K562 (cell line): Measurements from ENCODE around the gene GDAP2. TPM values are rescaled to one million over a fixed set of nuclear protein-coding genes. Genes with fewer than 3 reads are reported as not detected.

Experiments used
- CCNT2 ChIP-seq: IDR thresholded peaks from 2 replicates; pipeline ENCODE4 v1.6.1; 2011; ENCODE audit warnings: borderline replicate concordance, low read depth, mild to moderate bottlenecking, moderate library complexity, mixed read lengths, low read length; ENCODE audit not compliant: insufficient read length; ENCODE audit errors: extremely low read depth
- CEBPB ChIP-seq: fragments of 450-650 bp; IDR thresholded peaks from 2 replicates; pipeline ENCODE4 v1.6.1; 2016; ENCODE audit warnings: missing genetic modification characterization, missing compliant biosample characterization
- DMBX1 ChIP-seq: fragments of 250-450 bp; sonication (Bioruptor Pico); IDR thresholded peaks from 2 replicates; pipeline ENCODE4 v1.8.0; 2022; ENCODE audit warnings: inconsistent platforms, mild to moderate bottlenecking, moderate library complexity, borderline replicate concordance
- E2F1 ChIP-seq: sonication (generic); formaldehyde crosslinking; IDR thresholded peaks from 2 replicates; pipeline ENCODE4 v1.8.1; 2023; ENCODE audit warnings: mild to moderate bottlenecking, missing genetic modification reagents, moderate library complexity
- MAFK ChIP-seq: IDR thresholded peaks from 2 replicates; pipeline ENCODE4 v1.6.1; 2011; ENCODE audit warnings: low read length, improper control_type of control experiment
- MTF1 ChIP-seq: fragments of 250-450 bp; sonication (Bioruptor Pico); IDR thresholded peaks from 2 replicates; pipeline ENCODE4 v1.9.0; 2021; ENCODE audit warnings: moderate library complexity, mild to moderate bottlenecking, inconsistent platforms, borderline replicate concordance
- NFRKB ChIP-seq: fragments of 450-650 bp; IDR thresholded peaks from 2 replicates; pipeline ENCODE4 v1.6.1; 2016; ENCODE audit warnings: low read depth
- NKRF ChIP-seq: fragments of 450-650 bp; IDR thresholded peaks from 2 replicates; pipeline ENCODE4 v1.6.1; 2016; ENCODE audit warnings: borderline replicate concordance
- PCBP2 ChIP-seq: fragments of 200-400 bp; formaldehyde crosslinking; IDR thresholded peaks from 2 replicates; pipeline ENCODE4 v1.6.1; 2018; ENCODE audit warnings: low read length, low read depth, mild to moderate bottlenecking, moderate library complexity; ENCODE audit not compliant: poor library complexity, severe bottlenecking
- SNRNP70 ChIP-seq: fragments of 200-400 bp; formaldehyde crosslinking; optimal IDR thresholded peaks from 2 replicates; pipeline ENCODE3; 2017; ENCODE audit warnings: low read depth, low read length
- SOX6 ChIP-seq: fragments of 450-650 bp; IDR thresholded peaks from 2 replicates; pipeline ENCODE4 v1.6.1; 2014; ENCODE audit warnings: mild to moderate bottlenecking
- TBP ChIP-seq: optimal IDR thresholded peaks from 2 replicates; pipeline ENCODE3; 2011; ENCODE audit warnings: low read depth, low read length, improper control_type of control experiment
- TCF7L2 ChIP-seq: fragments of 150-350 bp; IDR thresholded peaks from 2 replicates; pipeline ENCODE4 v1.6.1; 2016; ENCODE audit warnings: low read depth, mild to moderate bottlenecking, low read length, moderate library complexity
- XRCC4 ChIP-seq: IDR thresholded peaks from one replicate; pipeline ENCODE4 v1.6.1; 2011; ENCODE audit not compliant: insufficient read depth, insufficient read length; ENCODE audit errors: extremely low read depth
- ZNF121 ChIP-seq: sonication (generic); formaldehyde crosslinking; conservative IDR thresholded peaks from 2 replicates; pipeline ENCODE4 v1.8.0; 2022; ENCODE audit warnings: missing genetic modification reagents
- ZNF280A ChIP-seq: fragments of 450-650 bp; IDR thresholded peaks from 2 replicates; pipeline ENCODE4 v1.6.1; 2018; ENCODE audit warnings: mild to moderate bottlenecking, low read depth; ENCODE audit not compliant: partially characterized antibody
- ZNF75A ChIP-seq: fragments of 450-650 bp; formaldehyde crosslinking; IDR thresholded peaks from 2 replicates; pipeline ENCODE4 v1.4.0; 2020; ENCODE audit warnings: mild to moderate bottlenecking
- ZNF77 ChIP-seq: fragments of 250-450 bp; sonication (Bioruptor Pico); IDR thresholded peaks from 2 replicates; pipeline ENCODE4 v1.5.0; 2020
- ZNF780A ChIP-seq: fragments of 250-450 bp; sonication (Bioruptor Pico); IDR thresholded peaks from 2 replicates; pipeline ENCODE4 v1.5.0; 2021; ENCODE audit warnings: mild to moderate bottlenecking
- polyA plus RNA-seq, 8 experiments: library from polyadenylated mRNA; depleted of rRNA in 4 of 8; stranded (reverse) in 5 of 8; unstranded in 3 of 8; fragments of >200 nt; fragmentation: Nextera tagmentation in 2 of 8; fragmentation: Illumina TruSeq in 1 of 8; extraction: Ambion mirVana in 2 of 8; extraction: Trizol in 1 of 8; gene quantifications; 2 replicates each; pipeline versions ENCODE4 v1.2.1 to v1.2.3, GENCODE V29; 2011 to 2014; ENCODE audit warnings: inconsistent platforms in 1 of 8, missing spikeins in 1 of 8
- total RNA-seq, 7 experiments: library from RNA; depleted of rRNA in 6 of 7; stranded (reverse); fragments of >200 nt in 6 of 7; fragmentation: Illumina TruSeq in 2 of 7; extraction: Trizol in 2 of 7; gene quantifications; 2 replicates each; pipeline versions ENCODE4 v1.2.1 to v1.2.3, GENCODE V29; 2011 to 2021; ENCODE audit warnings: low replicate concordance in 1 of 7
- TF ChIP-seq, protein P1 (sequence below): fragments of 250-450 bp; sonication (Bioruptor Pico); IDR thresholded peaks from 2 replicates; pipeline ENCODE4 v1.5.1; 2021; ENCODE audit warnings: mild to moderate bottlenecking
- TF ChIP-seq, protein P2 (sequence below): sonication (generic); IDR thresholded peaks from 2 replicates; pipeline ENCODE4 v1.6.1; 2016

GDAP2 gene
- total and polyA plus RNA-seq, 9 of the 15 experiments (the other 6 are each of a cell fraction or from before 2014, with no cell fraction given) = 4.1 to 23.1 (median 13.2) TPM

DNA sequence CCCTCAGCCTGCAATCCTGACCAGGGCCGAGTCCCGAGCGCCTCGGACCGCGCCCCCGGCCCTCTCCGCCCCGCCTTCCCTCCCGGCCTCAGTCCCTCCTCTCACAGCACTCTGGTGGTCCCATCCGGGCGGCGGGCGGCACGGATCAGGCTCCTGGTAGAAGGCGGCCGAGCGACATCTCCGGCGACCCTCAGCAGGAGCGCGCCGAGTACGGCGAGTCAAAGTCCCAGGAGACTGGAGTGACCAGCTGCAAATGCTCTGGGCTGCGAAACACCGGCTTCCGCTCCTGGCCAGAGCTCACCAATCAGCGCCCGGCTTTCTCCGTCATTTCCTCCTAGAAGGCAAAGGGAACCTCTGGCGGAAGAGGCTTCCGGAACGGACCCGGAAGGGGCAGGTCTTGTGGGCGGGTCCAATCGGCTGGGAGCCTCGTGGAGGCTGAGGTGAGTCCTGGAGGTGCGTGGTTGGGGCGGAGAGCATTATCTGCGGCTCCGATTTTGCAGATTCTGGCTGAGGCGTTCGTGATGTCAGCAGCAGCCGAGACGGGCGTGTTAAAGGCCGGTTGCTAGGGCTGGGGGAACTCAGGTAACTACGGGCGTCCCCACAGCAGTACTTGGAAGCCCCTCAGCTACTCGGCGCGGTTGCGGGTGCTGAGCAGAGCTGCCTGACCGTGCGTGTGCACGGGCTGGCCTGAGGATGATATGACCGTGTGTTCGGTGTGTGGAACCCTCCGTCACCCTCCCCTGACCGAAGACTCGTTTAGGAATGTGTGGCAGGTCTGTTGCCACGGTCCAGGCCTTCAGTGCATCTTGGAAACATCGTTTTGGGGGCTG lies at the start of gene GDAP2, which contains the start of gene WDR3 (continued):
- no peak for TF ChIP-seq ZNF780A (CRISPR knock-in tag)
- TF ChIP-seq ZNF280A = no peak
- no peak for TF ChIP-seq ZNF75A (CRISPR knock-in tag)
- peak; percentile 62 for TF ChIP-seq TBP
- no peak for TF ChIP-seq ZNF121 (CRISPR knock-in tag)
- TF ChIP-seq CCNT2 = no peak
- no peak for TF ChIP-seq MTF1 (CRISPR knock-in tag)
- no peak for TF ChIP-seq SOX6
- TF ChIP-seq PCBP2 = no peak
- no peak for TF ChIP-seq ZNF77 (CRISPR knock-in tag)
- TF ChIP-seq XRCC4 = no peak
- TF ChIP-seq, protein P1, sequence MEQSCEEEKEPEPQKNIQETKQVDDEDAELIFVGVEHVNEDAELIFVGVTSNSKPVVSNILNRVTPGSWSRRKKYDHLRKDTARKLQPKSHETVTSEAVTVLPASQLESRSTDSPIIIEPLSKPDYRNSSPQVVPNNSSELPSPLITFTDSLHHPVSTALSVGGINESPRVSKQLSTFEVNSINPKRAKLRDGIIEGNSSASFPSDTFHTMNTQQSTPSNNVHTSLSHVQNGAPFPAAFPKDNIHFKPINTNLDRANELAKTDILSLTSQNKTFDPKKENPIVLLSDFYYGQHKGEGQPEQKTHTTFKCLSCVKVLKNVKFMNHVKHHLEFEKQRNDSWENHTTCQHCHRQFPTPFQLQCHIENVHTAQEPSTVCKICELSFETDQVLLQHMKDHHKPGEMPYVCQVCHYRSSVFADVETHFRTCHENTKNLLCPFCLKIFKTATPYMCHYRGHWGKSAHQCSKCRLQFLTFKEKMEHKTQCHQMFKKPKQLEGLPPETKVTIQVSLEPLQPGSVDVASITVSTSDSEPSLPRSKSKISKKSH (CRISPR knock-in tag) = no peak
- TF ChIP-seq SNRNP70 = no peak
- peak; percentile 97 for TF ChIP-seq NKRF
- TF ChIP-seq CEBPB (tag) = no peak
- TF ChIP-seq, protein P2, sequence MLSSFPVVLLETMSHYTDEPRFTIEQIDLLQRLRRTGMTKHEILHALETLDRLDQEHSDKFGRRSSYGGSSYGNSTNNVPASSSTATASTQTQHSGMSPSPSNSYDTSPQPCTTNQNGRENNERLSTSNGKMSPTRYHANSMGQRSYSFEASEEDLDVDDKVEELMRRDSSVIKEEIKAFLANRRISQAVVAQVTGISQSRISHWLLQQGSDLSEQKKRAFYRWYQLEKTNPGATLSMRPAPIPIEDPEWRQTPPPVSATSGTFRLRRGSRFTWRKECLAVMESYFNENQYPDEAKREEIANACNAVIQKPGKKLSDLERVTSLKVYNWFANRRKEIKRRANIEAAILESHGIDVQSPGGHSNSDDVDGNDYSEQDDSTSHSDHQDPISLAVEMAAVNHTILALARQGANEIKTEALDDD = no peak
- TF ChIP-seq NFRKB = no peak
- peak; percentile 47; the same call in 1 of the 2 replicates for TF ChIP-seq E2F1
- no peak for TF ChIP-seq DMBX1 (CRISPR knock-in tag)
- 0 out of 2 replicates have a peak, but pooled peaks have one; percentile 10 for TF ChIP-seq MAFK
- TF ChIP-seq TCF7L2 = no peak
